HUDEP-2 (cell line): ENCODE measurements around the gene EYS.

Experiments used
- DNase-seq, 76 experiments: peaks; one replicate each; lab custom pipeline; 2025; ENCODE audit not compliant: unreplicated experiment in 76 of 76; lab: John Stamatoyannopoulos, UW

EYS gene

DNA sequence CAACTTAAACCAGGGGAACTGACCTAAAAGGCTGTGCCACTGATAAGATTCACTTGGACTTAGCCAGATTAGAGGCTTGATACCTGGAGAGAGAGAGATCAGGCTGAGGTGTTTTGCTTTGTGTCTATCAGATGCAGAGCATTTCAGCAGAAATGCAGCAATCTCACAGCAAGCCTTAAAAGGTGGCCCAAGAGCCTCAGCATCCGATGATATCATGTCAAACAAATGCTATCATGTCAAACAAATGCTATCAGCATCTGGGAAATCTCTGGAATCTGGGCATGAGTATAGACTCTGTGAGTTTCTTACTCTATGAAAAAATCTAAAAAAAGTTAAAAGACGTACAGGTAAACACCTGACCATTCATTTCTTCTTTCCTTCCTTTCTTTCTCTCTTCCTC, 718.9 kb downstream of the EYS start:
- no peak for DNase-seq

DNA sequence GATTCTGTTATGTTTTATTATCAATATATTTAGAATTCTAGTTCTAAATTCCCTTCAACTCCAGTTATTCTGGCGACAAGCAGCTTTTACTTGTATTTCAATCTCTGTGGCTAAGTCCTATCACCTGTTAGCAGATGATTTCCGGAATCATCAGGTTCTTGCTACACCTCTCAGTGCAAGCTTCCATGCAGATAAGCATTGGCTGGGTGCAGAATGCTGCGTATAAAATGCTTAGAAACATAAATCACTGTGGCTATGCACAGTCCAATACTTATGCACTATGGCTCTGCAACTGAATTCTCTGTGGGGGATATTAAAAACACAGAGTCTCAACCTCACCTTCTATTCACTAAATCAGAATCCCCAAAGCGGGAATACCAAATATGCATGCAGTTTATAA, 720.0 kb downstream of the EYS start:
- DNase-seq: no peak

DNA sequence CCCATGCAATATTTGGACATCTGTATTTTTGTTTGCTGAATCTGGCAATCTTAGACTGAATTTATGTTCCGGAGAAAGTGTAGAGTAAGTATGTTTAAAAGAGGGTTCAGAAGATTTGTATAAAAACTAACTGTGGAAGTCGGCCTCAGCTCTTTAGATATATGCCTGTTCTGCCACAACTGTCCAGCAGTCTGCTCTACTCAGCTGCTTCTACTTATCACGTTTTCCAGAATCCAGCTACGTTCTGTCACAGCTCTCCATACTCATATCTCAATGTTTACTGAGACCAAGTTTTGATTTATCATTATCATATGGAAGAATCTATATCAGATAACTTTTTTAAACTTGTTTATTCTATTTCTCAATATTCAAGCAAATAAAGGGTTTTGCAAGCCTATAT, 721.3 kb downstream of the EYS start:
- DNase-seq: peak in 1 of 76 experiments; percentile 3

DNA sequence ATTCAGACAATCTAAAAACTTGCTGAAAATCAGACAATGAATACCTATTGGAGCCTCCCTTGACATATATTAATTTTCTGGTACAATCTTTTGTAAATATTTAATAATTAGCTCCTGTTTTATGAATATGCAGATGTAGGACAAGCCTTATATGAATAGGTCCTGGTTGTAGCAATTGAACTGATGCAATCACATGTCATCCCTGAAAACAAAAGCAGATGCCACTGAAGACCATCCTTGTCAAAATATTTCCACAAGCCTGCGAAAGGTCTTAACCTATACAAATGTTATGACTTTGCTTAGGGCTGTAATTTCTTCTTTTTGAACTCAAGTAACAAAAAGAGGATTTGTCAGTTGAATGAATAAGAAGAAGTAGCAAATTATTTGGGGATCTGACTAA, 722.1 kb downstream of the EYS start:
- no peak for DNase-seq

DNA sequence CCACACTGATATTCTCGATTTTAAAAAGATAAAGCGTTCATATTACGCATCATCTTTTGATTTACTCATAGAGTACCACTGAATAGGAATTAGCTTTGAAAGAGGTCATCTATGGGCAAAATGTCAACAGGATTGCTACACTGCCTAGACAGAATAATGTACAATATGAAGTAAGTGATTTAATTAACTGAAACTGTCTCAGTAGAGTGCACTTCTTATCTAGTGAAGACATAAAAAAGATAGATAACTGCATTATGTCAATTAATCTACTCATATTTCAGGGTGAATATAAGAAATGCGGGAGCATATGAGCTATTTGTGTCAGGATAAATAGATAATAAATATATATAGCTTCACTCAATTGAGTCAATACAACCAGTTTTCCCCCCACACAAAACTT, 723.9 kb downstream of the EYS start:
- DNase-seq: no peak

DNA sequence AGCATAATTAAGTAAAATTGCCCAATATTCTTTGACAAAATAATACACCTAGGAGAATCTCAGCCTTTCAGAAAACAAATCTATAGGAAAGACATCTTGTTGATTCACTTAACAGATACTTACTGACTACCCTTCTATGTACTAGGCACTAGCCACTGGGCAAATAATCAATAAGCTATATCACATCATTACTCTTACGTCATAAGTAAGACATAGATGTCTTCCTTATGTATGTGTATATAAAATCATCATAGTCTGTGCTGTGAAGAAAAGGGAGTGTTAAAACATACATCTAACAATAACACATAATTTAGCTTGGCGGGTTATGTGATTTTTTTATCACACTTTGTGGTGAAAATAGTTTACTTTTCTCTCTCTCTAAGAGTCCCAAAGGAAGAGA, 733.9 kb downstream of the EYS start:
- DNase-seq: no peak

DNA sequence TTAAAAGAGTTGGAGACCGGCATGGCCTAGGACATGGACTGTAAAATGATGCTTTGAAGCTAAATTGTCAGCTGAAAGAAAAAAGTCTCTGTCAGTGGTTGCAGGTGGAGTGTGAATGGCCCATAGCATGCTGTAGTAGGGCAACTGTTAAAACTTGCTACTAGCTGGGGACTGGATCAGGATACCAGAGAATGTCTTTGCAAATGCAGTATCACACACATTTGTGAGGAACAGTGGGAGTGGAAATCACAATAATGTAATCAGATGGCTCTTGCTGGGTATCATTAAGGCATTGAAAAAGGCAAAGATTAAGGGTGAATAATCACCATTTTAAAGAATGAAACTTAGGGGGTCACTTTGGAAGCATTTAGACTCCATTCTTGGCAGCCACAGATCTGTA, 737.9 kb downstream of the EYS start:
- no peak for DNase-seq

DNA sequence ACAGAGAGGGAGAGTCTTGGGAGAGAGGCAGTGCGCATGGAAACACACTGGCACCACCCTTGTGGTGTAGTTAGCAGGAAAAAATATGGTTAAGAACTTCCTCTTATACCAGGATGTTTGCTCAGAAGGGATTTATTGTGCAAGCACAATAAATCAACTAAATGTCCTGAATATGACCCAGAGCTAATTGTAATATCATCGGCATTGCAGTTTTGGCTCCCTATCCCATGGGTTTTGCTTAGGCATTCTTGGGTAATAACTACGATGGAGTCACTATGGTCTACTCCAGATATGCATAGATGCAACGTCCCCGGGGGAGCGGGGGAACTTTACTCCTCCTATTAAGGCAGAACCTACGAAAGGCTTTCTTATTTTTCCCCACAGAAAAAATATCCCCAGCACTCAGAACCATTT, 751.6 kb downstream of the EYS start:
- no peak for DNase-seq

DNA sequence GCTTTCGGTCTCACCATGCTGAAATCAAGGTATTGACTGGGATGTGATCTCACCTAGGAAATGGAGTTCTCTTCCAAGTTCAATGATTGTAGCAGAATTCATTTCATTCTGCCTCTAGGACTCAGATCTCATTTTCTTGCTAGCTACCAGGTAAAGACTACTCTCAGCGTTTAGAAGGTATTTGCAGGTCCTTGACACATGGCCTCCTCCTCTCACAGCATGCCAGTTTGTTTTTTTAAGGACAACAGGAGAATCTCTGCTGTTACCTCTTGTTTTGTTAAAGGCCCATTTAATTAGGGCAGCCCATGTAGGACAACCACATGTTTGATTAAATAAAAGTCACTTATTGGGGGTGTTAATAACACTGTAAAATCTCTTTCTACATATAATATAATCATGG, 757.8 kb downstream of the EYS start:
- DNase-seq: no peak

DNA sequence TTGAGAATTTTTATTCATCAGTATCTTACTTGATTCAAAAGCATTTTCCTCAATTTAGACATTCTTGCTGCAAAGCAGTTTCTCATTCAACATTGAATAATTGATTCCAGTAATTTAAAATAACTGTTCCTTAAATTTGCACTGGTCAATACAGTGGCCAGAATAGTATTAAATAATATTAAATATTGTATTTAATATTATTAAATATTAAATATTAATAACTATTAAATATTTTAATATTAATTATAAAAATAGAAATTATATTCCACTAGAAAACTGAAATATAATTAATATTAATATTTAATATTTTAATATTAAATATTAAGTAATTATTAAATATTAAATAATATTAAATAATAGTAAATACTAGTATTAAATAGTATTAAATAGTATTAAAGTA, 758.8 kb downstream of the EYS start:
- DNase-seq: no peak

DNA sequence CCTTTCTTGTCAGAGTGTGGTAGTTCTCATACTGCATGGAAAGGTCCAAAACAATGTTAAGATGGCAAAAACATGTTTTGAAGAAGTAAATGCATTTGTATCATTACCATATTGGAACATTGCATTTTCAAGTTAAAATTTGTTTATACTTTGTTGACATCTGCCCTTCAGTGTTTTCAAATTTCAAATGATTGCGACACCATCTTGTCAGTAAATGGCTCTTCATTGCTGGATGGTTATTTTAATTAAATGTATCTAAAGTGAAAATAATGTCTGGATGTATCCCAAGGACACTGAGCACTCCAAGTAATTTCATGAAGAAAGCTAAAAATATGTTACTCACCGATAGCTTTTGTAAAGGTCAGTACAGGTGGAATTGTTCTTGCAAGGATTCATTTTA, 761.6 kb downstream of the EYS start:
- DNase-seq: no peak

DNA sequence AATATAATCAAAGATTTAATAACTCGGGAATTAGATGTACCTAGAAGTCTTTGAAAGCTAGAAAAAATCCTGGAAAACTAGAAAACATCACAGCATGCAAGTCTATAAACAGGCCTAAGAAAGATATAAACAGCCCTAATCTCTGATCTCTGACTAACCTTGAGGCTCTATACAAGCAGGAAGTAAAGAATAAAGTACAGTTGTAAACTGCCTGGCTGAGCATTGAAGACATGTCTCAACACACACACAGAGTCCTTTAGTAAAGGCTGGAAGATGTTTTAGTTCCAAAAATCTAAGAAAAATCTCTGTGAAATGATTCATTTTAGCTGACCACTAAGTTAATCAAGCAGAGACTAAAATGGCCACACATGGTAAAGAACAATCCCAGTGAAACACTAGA, 774.5 kb downstream of the EYS start:
- DNase-seq: no peak

DNA sequence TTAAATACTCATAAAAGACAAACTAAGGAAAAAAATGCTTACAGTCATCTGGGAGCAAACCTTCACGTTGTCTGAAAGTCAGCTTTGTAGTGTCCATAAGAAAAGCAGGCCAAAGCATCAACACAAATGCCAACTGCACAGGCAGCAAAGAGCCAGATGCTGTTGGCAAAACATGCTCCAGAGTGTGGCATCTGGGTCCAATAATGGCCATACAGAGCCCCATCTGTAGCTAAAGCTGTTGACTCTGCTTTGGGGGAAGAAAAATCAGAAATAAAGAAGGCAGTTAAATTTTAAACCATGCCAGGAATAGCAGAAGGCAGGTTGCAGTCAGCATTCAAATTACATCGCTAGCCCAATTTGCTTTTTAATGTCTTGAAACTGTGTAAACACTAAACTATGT, 776.3 kb downstream of the EYS start:
- DNase-seq: no peak

DNA sequence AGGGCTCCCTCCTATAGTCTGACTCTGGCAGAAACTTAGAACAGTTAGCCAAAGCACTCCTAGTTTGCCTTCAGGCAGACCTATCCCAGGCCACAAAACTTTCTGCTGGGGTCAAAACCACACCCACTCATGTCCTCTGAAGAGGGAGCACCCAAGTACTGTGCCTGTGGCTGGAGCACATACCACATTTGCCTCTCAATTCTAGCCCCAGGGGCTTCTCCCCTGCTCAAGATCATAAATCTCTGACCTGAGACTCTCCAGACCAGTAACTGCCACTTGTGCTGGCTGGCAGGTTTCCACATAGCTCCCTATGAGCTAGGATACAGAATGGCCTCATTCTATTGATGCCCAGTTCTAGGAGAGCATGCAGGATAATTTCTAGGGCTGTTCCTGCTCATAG, 781.0 kb downstream of the EYS start:
- no peak for DNase-seq

DNA sequence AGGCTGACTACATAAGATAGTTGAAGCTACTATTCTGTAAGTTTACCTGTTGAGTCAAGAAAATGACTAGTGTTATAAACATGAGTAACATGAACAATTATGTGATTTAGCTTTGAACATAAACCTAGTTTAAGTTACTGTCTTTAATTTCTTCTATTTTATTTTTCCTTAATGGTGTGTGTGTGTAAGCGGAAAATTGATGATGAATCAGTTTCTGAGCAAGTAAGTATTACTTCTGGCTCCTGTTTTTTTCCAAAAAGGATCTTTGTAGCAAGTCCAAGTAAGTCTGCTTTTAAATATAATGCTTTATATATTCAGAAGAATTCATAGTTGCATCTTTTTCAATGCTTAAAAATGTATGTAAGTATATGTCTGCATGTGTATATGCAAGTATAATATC, 786.8 kb downstream of the EYS start:
- DNase-seq: no peak

DNA sequence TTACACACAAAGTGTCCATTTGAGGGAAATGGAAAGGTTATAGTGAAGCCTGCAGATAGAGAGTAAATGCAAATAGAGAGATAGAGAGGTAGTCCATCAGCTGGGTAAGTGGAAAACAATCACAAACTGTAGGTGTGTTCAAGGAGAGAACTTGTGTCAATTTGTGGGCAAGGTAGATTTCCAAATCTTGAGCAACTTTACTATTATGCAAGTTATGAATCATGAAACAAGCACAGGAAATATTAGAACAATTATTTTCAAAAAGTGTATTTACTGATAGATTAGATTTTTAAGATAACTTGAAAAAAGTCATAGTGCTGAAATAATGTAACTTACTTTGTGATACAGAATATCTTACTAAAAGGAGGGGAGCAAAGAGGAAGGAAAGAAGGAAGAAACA, 792.9 kb downstream of the EYS start:
- no peak for DNase-seq

DNA sequence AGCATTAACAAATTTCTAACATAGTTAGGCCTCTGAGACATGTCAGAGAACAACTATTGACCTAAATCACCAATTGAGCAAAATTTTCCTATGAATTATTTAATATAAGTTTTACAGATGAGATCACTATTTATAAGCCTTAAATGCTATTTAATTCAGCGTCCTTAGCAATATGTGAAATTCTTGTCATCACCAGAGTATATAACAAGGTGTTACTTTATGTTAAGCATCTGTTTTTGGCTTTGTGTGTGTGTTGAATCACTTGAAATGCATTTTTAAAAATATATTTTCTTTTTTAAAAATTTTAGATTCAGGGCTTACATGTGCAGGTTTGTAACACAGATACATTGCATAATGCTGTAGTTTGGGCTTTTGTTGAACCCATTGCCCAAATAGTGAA, 794.1 kb downstream of the EYS start:
- DNase-seq: no peak

DNA sequence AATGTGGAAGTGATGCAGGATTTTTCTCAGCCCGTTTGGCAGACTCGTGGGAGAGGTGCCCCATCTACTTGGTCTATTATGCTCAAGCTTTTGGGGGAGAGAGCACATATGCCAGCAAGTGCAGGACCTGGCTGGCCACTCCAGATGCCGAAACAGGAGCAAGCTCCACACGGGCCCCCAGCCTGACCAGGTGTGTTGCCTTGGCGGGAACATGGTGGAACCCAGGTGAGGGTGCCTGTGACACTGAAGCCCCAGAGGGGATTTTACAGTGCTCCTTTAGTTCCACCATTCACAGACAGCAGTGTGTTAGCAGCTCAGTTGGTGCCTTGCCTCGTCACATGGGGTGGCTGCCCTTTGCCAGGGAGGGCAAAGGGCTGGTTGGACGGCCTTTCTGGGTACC, 798.9 kb downstream of the EYS start:
- no peak for DNase-seq

DNA sequence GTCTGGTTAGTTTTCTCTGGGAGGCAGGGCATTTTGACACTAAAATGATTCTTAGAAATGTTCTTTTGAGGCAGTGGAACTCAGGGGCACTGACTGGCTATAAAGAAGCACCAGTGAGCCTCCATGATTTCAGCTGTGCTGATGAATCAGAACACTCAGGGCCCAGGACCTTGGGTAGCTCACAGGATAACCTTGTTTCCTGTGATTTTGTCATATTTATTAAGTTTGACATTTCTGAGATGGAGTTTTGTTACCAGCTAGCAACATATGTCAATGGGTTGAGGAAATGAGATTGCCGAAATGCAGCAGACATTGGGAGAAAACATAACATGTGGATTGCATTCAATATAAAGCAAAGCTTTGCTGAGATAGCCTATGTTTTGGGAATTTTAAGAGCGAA, 802.4 kb downstream of the EYS start:
- no peak for DNase-seq

DNA sequence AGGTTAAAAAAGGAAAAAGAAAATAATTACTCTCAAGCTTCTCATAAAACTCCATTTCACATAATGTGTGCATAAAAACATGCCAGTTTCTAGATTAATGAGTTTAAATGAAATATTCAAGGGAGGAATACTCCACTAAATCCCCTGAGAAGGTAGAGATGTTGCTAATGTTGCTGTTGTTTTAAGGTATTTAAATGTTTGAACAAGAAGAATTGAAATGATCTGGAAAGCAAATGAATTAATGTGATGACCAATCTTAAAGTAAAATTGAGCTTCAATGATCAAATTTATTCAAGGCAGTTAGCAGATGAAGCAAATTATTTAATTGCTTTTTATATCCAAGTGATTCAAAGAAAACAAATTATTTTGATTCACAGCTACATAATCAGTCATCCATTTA, 804.4 kb downstream of the EYS start:
- DNase-seq: no peak

DNA sequence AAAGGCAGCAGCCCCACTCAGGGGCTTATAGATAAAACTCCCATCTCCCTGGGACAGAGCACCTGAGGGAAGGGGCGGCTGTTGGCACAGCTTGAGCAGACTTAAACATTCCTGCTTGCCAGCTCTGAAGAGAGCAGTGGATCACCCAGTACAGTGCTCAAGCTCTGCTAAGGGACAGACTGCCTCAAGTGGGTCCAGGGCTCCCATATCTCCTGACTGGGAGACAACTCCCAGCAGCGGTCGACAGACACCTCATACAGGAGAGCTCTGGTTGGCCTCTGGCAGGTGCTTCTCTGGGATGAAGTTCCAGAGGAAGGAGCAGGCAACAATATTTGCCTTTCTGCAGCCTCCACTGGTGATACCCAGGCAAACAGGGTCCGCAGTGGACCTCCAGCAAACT, 810.1 kb downstream of the EYS start:
- no peak for DNase-seq

DNA sequence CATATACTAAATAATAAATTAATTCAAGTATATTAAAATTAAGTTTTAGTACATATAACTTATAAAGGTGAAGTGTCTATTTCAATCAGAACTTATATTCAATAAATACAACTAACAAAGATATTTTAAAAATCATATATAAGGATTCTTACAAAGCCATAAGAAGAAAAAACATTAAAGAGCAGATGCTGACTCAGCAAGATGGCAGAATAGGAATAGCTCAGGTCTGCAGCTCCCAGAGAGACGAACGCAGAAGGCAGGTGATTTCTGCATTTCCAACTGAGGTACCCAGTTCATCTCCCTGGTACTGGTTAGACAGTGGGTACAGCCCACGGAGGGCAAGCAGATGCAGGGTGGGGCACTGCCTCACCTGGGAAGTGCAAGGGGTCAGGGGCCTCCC, 811.1 kb downstream of the EYS start:
- DNase-seq: no peak

DNA sequence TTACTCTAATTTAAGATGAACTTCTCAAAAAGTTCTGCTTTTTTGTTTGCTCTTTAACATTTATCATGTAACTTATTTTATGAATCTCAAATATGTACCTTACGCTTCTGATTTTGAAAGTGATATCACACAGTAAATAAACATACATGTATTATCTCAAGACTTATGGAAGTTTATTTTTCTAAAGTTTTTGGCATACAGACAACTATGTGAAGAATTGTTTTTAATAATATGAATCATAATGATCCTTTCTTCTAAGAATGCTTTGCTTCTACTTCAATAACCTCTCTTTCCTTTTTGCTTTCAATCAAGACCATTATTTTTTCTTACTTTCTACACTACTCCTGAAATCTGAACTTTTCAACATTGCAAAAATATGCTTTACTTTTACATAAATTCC, 816.4 kb downstream of the EYS start:
- no peak for DNase-seq

DNA sequence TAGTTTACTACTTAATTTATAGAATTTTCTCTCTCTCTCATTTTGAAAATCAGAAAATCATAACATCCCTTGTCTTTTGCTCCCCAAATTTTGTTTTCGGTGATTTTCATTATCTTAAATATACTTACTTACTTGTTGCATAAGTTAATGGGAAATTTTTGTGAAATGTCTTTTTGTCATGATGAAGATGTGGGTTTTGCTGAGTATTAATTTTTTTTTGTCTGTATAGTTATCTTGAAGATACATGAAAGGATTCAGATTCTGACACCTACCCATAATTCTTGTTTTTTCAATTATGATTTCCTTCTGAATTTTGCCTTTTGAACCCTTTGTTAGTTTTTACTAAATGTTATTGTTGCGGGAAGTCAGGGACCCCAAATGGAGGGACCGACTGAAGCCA, 817.9 kb downstream of the EYS start:
- DNase-seq: no peak
